ENCODE results near the gene PFKFB3.
"Not testable (repeated sequence)": the region's sequence is repeated elsewhere in the genome, so short reads cannot be mapped to it uniquely, and the experiment has no call there.

Gene PFKFB3

GRCh38 chr10:6178581-6178980 is 24.2 kb upstream of the PFKFB3 start:
- DNase-seq (ENCODE audit: low read depth) = no peak

DNA sequence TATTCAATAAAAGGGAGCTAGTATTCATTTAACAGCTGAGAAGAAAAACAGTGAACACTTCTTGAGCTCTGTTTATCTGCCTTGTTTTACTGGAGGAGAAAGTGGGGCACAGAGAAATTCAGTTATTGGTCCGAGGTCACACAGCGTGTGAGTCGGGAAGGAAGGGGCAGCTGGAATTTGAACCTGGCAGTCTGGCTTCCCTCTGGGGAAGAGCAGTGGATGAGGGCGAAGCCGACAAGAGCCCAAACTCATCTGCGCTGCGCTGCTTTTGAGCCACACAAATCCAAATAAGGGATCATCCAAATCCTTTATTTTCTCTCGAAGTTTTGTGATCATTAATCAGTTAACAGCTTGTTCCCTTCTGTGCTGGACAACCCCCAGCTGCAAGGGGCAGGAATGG is 23.7 kb upstream of the PFKFB3 start:
- DNase-seq (ENCODE audit: low read depth) = no peak

- no peak for DNase-seq (ENCODE audit: low read depth)
Observed at GRCh38 chr10:6180480-6181110, 22.1 kb upstream of the PFKFB3 start.

- no peak for DNase-seq (ENCODE audit: low read depth)
Observed at GRCh38 chr10:6181249-6181648, 21.5 kb upstream of the PFKFB3 start.

- no peak for DNase-seq (ENCODE audit: low read depth)
Observed at GRCh38 chr10:6182454-6183098, 20.2 kb upstream of the PFKFB3 start.

DNA sequence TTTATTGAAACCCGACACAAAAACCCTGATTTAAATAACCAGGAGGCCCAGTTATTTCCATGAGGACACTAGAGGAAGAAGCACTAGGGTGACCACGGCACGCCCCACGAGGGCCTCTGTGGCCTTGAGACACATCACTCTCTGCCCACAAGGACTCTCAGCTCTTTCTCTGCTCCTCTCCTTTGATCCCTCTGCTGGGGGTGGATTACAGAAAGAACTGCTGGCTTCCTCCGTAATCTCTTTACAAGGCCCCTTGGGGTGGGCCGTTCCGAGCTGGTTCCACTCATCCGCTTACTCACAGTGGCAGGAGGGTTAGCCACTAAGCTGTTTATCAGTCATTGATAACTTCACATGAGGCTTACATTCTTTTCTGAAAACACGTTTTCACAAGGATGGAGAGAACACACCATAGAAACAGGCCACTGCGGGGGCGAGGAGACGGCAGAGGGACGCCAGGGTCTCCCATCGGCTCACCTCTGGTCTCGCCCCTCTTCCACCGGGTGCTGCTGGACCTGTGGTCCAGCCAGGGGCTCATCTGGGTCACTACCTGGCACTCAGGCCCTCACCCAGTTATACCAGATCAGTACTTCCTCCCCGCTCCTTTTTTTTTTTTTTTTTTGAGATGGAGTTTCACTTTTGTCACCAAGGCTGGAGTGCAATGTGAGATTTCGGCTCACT is 17.6 kb upstream of the PFKFB3 start:
- no peak for DNase-seq (ENCODE audit: low read depth)

DNA sequence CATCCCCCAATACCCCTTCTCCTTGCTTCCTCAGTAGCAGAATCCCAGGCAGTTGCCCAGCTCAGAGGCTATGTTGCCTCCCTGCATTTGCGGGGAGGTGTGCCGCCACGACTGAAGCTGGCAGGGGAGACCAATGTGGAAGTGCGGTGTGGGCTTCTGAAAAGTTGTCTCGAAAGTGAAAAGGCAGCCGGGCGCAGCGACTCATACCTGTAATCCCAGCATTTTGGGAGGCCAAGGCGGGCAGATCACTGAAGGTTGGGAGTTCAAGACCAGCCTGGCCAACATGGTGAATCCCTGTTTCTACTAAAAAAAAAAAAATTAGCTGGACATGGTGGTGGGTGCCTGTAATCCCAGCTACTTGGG is 15.9 kb upstream of the PFKFB3 start:
- DNase-seq (ENCODE audit: low read depth) = no peak

- DNase-seq (ENCODE audit: low read depth) = no peak
Observed at GRCh38 chr10:6187278-6187677, 15.5 kb upstream of the PFKFB3 start.

DNA sequence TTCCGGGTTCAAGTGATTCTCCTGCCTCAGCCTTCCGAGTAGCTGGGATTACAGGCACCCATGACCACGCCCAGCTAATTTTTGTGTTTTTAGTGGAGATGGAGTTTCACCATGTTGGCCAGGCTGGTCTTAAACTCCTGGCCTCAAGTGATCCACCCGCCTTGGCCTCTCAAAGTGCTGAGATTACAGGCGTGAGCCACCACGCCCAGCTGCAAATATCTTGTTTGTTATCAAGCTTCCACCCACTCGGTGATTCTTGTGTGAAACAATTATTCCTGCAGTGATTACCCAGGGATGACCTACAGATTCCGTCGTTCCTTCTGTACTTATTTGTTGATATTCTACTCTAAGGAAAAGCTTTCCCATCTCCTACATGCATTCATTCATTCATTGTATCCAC is 12.7 kb upstream of the PFKFB3 start:
- DNase-seq (ENCODE audit: low read depth) = not testable (repeated sequence)

DNA sequence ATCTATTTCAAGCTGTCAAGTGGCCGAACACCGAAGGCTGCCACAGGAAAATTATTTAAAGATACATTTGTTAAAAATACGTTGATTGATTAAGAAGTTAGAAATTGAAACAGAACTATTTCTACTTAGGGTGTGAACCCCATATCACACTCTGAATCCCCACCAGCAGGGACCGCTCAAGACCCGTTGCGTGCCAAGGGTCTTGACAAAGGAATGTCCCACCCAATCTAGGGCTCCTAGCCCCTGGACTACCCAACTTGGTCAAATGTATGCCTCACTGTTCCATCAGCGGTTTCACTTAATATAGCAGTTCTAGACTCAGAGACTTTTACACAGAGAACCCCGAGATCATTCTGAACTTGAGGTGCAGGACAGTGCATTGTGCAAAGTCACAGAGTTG is 11.6 kb upstream of the PFKFB3 start:
- no peak for DNase-seq (ENCODE audit: low read depth)

- no peak for DNase-seq (ENCODE audit: low read depth)
Observed at GRCh38 chr10:6191569-6191968, 11.2 kb upstream of the PFKFB3 start.

- DNase-seq (ENCODE audit: low read depth) = not testable (repeated sequence)
Observed at GRCh38 chr10:6193342-6193741, 9.4 kb upstream of the PFKFB3 start.

DNA sequence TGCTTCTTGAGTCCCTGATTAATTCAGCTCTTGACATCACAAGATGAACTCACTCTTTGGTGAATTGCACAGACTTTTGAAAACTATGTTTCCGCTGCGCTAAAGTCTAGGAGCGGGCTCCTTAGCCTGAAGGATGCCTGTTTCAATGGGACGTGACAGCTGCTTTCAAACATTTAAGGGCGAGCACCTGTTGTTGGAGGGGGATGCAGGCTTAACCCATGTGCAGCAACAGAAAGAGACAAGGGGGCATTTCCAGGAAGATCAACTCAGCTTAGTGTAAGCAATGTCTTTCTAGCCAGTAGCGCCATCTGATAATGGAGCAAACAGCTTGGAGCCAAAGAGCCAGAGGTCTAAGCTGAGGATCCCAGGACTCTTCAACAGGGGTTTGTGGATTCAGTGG is 8.4 kb upstream of the PFKFB3 start:
- no peak for DNase-seq (ENCODE audit: low read depth)

DNA sequence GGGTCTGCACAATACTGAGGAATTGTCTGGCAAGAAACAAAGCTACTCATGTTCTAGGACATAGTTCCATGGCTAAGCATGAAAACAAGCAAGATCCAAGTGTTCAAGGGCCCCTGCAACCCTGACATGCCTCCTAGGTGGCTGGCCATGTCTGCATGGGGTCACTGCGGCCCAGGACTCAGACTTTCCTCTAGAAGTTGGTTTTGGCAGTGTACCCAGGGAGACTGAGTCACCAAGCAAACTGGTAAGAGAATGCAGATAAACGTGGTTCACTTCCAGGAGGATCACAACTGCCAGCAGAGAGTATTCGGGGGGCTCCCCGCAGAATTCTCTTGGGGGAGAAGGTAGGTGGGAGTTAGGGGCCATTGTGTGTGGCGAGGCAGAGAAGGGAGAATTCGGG is 7.4 kb upstream of the PFKFB3 start:
- DNase-seq (ENCODE audit: low read depth) = no peak

- no peak for DNase-seq (ENCODE audit: low read depth)
Observed at GRCh38 chr10:6195846-6196245, 6.9 kb upstream of the PFKFB3 start.

DNA sequence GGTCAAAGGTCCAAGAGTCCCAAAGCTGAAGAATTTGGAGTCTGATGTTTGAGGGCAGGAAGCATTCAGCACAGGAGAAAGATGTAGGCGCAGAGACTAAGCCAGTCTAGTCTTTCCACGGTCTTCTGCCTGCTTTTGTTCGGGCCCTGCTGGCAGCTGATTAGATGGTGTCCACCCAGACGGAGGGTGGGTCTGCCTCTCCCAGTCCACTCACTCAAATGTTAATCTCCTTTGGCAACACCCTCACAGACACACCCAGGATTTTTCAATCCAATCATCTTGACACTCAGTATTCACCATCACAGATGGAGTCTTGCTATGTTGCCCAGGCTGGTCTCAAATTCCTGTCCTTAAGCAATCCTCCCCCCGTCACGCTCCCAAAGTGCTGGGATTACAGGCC is 6.2 kb upstream of the PFKFB3 start:
- not testable (repeated sequence) for DNase-seq (ENCODE audit: low read depth)

DNA sequence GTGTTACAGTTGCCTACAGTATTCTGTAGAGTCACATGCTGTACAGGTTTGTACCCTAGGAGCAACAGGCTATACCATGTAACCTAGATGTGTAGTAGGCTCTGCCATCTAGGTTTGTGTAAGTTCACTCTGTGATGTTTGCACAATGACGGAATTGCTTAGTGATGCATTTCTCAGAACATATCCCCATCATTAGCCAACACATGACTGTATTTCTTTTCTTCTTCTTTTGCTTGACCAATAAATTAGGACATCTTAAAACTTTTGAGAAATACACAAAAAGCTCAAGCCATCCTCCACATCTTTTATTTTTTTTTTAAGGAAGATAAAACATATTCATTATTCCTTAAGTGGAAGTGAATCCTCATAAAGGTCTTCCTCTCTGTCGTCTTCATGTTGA is 5.4 kb upstream of the PFKFB3 start:
- no peak for DNase-seq (ENCODE audit: low read depth)

- no peak for DNase-seq (ENCODE audit: low read depth)
Observed at GRCh38 chr10:6198171-6198570, 4.6 kb upstream of the PFKFB3 start.

- DNase-seq (ENCODE audit: low read depth) = no peak
Observed at GRCh38 chr10:6199131-6199733, 3.5 kb upstream of the PFKFB3 start.

DNA sequence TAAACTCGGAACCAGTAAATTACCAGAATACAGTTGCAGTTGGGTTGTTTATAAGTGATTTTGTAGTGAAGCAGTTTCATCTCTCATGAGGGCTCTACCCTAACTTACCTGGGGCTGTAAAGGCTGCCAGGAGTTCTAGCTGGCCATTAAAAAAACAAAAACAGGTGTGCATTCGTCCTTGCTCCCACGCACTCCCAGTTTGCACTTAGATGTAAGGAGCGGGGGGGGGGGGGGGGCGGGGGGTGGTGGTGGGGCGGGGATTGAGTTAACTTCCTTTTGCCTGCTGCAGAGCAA is 2.3 kb upstream of the PFKFB3 start:
- no peak for DNase-seq (ENCODE audit: low read depth)

DNA sequence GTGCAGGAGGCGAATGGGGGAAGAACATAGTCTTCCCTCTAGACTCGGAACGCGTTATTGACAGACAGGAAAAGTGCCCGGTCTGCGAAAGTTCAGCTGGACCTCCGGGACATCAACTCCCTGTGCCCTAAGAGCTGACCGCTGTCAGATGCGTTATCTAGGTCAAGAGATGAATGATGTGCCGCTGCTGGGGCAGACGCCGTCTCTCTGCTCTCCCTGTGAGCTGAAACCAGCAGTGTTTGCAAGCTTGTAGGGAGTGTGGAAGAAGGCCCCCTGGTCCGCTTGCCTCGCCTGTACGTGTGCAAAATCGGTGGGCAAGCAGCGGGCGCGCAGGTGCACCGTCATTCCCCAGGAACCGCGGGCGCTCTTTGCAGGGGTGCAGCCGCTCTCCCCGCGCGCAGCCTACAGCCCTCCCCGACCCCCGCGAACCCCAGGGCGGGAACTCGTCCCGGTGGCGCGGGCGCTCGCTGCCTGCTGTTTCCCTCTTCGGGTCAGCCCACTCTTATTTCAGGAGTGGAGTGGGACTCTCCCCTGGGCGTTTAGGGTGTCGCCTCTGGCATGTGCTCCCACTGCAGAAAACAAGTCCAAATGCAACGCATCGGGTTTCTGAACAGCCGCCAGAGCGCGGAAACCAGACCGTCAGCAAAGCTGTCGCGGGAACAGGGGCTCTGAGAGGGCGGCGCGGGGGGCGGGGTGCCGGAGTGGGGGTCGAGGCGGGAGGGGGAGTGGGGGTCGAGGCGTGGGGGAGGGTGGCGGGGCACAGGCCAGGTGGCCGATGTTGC is 1.8 kb upstream of the PFKFB3 start:
- DNase-seq (ENCODE audit: low read depth) = no peak

DNA sequence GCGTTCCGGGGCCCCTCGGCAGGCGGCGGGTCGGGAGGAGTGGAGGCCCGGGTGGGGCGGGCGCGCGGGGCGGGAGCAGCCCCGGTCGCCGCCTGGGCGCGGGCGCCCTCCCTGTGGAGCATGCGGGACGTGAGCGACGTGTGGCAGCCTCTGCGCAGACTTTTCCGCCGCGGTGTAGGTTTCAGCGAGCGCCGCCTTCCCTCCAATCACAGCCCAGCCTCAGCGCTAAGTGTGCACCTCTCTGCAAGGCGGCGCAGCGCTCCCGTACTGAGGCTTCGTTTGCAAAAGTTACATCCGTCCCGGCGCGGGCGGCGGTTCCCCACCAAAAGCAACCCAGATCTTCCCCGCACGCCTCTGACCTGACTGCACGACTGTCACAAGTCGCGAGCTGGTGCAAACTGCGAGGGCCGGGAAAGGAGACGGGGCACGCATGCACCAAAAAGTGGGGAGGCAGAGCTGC is 1.2 kb upstream of the PFKFB3 start:
- DNase-seq (ENCODE audit: low read depth) = no peak
